Frontal cortex (tissue), 4 donors: Measurements from ENCODE around the gene PLAAT5. TPM values are rescaled to one million over a fixed set of nuclear protein-coding genes. Genes with fewer than 3 reads are reported as not detected.

ENCODE experiments used
- DNase-seq, 2 donors: peaks; one replicate each; pipeline ENCODE4 v3.0.0; 2012; ENCODE audit warnings: low spot score in 2 of 2
- FAIRE-seq: peaks from 2 replicates; lab custom pipeline; 2012; peaks lifted over from hg19 to GRCh38; lab: Jason Lieb, UNC
- total RNA-seq: library from RNA; depleted of rRNA; stranded (reverse); fragments of >200 nt; gene quantifications from one replicate; pipeline ENCODE4 v1.2.3, GENCODE V29; 2014
- donor health status: control.
- donor health status: control.
- donor health status: control.

PLAAT5 gene
- total RNA-seq, 1 donor from 2014 or later: 2.4 TPM

DNA sequence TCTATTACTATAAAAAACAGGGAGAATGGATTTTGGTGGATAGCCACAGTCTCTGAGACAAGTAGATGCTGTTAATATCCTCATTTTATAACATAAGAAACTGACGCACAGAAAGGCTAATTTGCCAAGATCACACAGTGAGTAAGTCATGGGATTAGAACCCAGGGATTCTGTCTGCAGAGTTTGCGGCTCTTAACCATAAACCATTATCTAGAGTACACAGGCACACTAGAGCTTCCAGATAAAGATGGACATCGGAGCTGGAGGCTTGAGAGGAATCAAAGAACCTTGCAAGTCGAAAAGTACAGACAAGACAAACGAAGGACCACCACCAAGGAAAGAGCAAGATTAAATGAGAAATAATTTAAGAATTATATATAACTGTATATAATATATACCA is 26.2 kb upstream of the PLAAT5 start:
- DNase-seq (no peak), FAIRE-seq (no peak)

DNA sequence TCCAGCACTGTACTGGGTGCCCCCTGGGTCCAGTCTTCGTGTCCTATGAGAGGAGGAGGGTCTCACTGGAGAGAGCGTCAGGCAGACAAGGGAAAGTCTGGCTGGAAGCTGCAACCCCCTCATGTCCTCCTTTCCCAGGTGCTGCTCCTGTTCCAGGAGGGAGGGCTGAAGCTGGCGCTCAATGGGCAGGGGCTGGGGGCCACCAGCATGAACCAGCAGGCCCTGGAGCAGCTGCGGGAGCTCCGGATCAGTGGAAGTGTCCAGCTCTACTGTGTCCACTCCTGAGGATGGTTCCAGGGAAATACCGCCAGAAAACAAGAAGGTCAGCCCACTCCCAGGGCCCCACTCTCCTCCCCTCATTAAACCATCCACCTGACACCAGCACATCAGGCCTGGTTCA is 25.1 kb upstream of the PLAAT5 start:
- FAIRE-seq (no peak), DNase-seq (no peak)

DNA sequence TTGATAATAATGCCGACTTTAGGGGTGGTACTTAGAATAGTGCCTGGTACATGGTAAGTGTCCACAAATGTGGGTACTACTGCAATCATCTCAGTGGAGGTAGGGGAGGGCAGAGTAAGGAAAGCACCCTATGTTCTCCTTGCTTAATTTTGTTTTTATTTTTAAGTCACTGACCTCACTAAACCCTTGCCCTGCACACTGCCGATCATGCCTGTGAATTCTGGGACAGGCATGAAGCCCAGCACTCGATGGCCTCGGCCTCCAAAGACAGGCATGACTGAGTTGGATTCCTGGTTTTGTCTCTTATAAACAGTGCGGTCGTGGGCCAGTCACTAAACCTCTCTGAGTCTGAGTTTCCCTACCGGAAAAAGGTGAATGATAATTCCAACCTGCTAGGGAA is 21.8 kb upstream of the PLAAT5 start:
- FAIRE-seq (no peak), DNase-seq (no peak)

DNA sequence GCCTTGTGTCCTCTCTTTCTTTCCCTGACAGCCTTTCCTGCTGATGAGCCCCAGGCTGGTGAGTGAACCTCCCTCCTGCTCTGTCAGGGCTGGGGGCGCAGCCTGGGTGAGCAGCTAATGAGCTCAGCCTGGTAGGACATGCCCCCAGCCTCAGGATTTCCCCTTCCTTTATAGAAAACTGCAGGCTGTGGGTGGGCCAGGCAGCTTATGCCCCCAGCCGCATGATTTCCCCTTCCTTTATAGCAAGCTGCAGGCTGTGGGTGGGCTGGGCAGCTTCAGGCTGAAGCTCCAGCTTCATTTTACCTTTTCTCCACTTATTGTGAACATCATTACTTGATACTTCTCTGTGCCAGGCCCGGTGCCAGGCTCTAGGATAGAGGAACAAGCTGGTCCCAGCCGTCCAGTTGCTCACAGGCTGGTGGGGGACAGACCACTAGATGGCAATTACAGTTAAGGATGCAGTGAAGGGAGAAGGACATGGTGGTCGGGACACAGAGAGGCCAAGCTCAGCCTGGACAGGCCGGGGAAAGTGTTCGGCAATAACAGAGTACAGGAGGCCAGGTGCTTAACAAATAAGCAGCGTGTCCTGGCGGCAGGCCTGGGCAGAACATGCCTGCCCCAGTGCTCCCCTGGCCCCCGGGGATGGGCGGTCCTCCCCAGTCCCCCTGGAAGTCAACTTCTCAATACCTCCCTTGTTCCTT is 20.2 kb upstream of the PLAAT5 start:
- FAIRE-seq: no peak
- DNase-seq: no peak

DNA sequence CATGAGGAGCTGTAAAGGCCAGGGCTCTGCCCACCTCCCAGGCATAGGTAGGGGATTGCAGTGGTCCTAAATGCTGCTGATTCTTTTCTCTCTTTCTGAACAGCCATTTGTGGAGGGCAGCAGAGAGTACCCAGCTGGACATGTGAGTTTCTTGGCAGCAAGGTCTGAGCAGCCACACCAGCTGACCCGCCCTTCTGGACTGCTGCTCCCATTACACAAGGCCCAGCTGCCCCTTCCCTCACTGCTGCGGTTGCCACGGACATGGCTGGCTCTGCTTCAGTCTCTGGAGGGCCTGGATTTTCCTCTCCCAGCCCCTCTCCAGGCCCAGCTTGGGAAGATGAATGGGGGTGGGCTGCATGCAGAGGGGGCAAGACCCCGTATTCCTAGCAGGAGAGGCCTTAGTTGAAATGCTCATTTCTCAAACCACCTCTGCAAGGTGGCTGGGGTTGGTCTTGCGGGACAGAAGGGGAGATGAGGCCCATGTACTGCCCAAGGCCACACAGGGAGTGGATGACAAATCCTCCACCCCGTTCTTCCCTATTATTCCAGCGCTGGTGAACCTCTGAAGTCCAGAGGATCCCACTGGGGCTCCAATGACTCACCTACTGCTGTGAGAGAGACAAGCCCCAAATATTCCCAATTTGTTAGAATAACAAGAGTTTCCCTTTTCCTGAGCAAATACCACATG is 19.5 kb upstream of the PLAAT5 start:
- DNase-seq: peak; percentile 64 to 75

DNA sequence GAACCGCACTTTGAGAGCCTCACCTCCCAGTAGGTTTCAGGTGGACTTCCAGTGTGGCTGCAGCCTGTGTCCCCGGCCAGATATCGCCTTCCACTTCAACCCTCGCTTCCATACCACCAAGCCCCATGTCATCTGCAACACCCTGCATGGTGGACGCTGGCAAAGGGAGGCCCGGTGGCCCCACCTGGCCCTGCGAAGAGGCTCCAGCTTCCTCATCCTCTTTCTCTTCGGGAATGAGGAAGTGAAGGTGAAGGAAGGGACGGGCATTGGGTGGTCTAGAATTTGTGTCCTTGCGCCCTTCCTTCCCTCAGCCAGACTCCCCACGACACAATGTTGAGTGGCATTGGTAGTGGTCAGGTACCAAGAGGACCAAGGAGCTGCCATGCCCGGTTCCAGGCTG is 17.8 kb upstream of the PLAAT5 start:
- FAIRE-seq (no peak), DNase-seq (no peak)

More for the DNA sequence above, 19.5 kb upstream of the PLAAT5 start:
- FAIRE-seq: no peak

DNA sequence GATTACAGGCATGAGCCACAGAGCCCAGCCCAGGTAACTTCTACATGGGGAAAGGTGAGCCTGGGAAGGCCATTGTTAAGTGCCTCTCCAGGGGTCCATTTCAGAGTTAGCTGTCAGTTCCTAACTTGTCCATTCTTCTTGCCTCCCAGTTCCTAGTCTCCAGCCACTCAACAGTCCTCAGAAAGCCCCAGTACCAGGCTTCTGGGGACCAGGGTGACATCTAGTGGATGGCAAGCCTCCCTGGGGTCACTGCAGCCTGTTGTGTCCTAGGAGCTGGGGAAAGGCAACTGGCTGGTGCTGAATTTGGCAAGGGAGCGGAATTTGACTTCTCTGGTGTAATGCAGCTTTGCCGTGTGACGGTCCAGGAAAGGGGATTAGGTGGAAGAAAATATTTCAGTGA is 17.0 kb upstream of the PLAAT5 start:
- DNase-seq (peak; percentile 42 to 54), FAIRE-seq (no peak)

DNA sequence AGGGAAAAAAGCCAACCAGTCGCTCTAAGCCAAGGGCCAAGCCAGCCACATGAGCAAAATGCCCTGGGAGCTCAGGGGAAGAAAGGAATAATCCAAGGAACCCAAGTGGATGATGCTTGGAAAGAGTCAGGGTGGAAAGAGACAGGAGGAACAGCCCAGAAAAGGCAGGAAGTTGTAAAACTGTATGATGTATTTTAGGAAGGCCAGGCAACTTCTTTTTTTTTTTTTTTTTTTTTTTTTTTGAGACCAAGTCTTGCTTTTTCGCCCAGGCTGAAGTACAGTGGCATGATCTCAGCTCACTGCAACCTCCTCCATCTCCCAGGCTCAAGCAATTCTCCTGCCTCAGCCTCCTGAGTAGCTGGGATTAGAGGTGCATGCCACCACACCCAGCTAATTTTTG is 16.5 kb upstream of the PLAAT5 start:
- DNase-seq (no peak), FAIRE-seq (no peak)

DNA sequence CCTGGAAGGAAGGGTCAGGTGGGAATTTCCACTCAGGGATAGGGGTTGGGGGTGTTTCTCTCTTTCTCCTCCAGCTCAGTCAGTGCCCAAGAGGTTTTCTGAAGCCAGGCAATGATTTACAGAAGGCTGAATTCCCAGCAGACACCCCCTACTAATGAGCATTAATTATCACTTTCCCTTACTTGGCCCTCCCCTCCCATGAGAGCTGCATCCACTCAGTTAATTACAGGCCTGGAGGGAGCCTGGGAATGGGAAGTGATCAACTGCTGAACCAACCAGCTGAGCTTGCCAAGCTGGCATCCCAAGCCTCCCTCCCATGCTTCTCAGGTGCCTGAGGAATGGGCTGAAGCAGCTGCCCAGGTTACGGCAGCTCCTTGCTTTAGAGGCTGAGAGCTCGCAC is 15.9 kb upstream of the PLAAT5 start:
- no peak for FAIRE-seq
- no peak for DNase-seq

DNA sequence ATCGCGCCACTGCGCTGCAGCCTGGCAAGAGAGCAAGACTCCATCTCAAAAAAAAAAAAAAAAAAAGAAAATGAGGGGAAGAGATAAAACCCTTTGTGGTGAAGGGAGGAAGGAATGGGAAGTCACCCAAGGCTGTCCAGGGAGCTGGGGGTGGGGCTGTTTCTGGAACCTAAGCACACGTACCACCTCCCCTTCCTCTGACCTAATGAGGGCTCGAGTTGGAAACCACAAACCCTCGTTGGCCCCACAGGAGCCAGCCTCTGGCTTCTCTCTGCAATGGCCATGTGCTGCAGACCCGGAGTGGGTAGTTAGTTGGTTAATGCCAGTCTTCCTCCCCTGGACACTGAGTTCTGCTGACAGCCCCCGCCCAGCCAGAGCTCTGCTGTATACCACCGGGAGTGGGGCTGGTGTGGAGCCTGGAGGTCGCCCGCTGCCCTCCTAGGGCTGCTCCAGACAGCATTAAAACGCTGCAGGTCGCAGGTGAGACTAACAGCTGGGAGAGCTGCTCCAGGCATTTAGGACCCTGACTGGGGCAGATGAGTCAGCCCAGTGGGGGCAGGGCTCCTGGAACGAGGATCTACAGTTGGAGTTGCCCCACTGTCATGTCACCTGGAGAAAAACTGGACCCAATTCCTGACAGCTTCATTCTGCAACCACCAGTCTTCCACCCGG is 15.0 kb upstream of the PLAAT5 start, which contains the start of gene LGALS12:
LGALS12 (plus strand) TSS at position 228 of the 672 bp plus-strand sequence; CDS start at position 603, 375 bp downstream.
- DNase-seq (no peak), FAIRE-seq (no peak)

DNA sequence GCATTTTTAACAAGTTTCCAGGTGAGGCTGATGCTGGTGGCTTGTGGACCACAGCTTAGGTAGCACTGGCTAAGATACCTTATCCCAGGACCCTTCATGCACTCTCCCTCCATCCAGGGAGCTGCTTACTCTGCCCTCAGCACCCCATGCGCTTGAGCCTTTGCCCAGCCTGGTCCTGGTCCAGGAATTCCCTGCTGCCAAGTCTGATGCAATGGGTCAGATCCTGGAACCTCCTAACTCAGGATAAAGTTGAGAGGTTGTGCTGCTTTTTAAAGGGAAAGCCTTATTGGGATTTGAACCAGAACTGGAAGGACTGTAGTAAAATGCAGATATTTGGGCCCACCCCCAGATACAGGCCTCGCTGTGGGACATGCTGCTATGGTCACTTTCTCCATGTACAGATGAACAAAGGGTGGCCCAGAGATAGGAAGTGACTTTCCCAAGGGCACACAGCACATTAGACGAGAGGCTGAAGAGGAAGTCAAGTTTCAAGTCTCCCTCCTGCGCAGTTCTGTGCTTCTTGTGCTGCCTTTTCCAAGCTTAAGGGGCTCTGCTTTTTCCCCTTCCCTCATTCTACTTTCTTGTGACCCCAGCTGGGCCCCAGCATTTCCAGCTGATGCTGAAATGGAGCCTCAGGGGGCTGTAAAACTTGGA is 14.1 kb upstream of the PLAAT5 start:
- FAIRE-seq (no peak), DNase-seq (no peak)

DNA sequence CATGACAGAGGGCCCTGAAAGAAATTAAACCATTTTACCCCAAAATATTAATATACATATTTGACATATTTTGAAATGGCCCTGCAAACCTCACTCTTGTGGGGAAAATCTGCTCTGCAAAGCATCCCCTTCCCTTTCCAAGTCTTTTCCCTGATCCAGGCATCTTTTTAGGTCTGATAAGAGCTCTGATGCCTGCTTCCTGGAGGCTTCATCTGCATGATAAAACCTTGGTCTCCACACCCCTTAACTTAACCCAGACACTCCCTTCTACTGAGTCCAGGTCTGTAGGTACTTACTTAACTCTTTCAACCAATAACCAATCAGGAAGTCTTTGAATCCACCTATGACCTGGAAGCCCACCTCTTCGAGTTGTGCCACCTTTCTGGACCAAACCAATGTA is 13.1 kb upstream of the PLAAT5 start:
- FAIRE-seq (no peak), DNase-seq (no peak)

DNA sequence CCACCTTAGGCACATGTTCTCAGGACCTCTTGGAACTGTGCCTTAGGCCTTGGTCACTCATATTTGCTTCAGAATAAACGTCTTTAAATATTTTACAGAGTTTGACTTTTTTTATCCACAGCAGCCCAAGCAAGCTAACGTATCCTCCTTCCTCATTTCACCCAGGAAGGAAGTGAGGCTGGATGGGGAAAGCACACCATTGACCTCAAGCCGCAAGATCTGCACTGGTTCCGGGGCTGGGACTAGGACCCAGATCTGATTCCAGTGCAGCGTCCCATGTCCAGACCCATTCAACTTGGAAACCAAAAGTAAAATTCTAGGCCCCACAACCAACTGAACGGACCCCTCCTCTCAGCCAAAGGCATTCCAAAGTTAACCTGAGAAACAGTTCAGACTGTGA is 12.5 kb upstream of the PLAAT5 start:
- no peak for DNase-seq
- no peak for FAIRE-seq

DNA sequence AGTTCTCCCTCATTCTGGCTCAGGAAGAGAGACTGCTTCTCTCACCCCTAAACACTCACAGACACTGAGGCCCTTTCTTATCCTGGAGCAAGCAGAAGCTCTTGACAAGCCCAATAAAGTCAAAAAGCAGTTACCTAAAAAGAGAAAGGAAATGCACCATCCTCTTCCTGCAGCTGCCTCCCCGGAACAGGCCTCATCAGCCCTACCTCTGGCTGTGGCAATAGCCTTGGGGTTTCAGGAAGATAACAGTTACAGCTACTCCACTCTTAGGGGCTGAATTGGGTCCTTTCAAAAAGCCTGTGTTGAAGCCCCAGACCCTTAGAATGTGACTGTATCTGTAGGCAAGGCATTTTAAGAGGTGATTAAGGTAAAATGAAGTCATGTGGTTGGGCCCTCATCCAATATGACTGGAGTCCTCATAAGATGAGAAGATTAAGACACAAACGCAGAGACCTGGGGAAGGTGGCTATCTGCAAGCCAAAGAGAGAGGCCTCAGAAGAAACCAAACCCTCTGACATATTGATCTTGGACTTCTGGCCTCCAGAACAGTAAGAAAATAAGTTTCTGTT is 11.4 kb upstream of the PLAAT5 start:
- no peak for FAIRE-seq
- DNase-seq: no peak

DNA sequence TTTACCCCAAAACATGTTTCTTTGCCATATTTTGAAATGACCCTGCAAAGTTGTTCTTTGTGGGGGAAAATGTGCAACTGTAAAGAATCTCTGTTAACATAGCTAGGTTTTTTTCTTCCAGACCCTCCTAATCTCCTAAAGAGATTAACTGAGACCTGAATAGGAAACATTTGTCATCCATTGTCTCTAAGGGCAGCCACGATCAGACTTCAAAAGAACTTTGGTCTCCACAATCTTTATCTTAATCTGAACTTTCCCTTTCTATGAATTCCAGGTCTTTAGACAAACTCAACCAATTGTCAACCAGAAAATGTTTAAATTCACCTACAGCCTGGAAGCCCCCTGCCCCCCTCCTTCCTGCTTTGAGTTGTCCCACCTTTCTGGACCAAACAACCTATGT is 10.3 kb upstream of the PLAAT5 start:
- DNase-seq (no peak), FAIRE-seq (no peak)

DNA sequence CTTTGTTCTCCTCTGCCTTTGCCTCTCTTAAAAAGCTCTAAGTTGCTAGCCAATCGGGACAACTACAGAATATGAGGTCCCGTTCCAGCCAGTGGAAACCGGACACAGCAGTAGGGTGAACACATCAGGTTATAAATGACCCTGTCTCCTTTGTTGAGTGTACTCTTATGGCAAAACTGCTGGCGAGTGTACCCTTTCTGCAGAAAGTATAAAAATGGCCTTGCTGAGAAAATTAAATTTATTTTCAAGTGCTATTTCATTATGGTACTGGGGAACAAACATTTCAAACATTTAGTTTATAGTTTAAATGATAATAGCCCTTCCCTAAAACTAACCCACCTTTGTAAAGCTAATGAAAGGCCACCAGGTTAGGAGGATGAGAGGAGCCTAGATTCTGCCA is 8.9 kb upstream of the PLAAT5 start:
- FAIRE-seq (no peak), DNase-seq (no peak)

DNA sequence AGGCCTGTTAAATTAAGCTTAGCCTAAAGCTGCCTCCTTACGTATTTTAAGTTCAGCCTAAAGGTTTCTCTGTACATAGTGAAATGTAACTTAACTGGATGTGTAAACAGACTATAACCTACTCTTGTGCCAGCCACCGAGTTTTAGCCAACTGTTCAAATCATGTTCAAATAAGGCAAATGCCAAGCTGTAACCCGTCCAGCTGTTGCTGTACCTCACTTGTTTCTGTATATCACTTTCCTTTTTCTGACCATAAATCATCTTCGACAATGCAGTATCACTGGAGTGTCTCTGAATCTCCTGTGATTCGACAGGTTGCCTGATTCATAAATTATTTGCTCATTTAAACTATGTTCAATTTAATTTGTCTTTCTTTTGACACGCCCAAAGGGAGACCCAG is 4.0 kb upstream of the PLAAT5 start:
- DNase-seq (no peak), FAIRE-seq (no peak)

DNA sequence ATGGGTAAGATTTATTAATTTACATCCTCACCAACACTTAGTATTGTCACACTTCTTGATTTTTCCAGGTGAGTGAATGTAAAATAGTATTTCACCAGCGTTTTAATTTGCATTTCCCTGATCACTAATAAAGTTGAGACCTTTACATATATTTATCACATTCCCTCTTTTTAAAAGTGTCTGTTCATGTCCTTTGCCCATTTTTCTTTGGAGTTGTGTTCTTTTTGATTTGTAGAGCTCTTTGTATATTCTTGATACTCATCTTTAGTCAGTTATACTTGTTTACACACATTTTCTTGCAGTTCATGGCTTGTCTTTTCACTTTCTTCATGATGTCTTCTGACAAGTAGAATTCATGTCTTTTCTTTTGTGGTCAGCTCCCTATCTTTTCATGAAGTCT is 2.2 kb upstream of the PLAAT5 start:
- DNase-seq (no peak), FAIRE-seq (no peak)

DNA sequence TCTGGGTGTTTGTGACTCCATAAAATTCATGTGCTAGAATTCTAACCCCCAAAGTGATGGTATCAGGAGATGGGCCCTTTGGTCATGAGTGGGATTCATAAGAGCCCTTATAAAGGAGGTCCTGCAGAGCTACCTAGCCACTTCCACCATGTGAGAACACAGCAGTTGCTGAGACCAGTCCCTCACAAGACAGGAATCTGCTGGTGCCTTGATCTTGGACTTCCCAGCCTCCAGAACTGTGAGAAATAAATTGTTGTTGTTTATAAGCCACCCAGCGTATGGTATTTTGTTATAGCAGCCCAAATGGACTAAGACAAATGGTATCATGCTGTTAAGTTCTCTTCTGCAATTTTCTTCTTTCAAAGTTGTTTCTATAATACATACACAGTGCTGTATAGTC is 1.5 kb upstream of the PLAAT5 start:
- no peak for DNase-seq

DNA sequence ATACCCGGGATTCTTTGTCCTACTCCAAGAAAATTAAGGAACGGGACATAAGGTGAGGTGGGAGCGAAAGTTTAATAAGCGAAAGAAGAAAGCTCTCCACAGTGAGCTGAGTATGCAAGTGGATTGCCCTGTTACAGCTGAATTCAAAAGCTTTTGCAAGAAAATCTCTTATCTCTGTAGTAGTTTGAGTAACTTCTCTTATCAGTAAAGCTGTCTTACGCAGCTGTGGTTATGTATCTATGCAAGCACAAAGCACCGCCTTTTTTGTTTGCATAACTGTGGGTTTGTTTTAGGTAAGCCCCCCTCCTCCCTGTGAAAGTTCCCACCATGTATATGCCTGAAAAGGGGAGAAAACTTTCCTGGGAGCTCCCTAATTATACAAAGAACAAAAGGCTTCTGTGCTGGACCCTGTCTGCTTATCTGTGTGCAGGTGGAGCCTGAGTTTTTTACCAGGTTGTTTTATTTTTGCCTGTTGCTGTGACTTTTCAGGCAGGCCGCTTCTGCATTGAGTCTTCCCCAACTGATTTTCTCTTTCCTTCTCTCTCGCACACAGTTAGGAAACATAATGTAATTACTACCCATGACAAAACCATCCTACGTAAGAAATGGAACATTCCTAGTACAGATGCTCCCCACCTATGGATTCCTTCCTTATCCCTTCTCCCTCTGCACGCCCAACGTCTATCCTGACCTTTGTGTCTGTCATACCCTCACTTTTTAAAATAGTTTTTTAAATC is 837 bp upstream of the PLAAT5 start:
- FAIRE-seq (no peak), DNase-seq (no peak)

More for the DNA sequence above, 1.5 kb upstream of the PLAAT5 start:
- FAIRE-seq: no peak
